ACHN (cell line): ENCODE measurements around the gene OLFML3.
"Not testable (repeated sequence)": the region's sequence is repeated elsewhere in the genome, so short reads cannot be mapped to it uniquely, and the experiment has no call there.

Source experiments
- DNase-seq: peaks from one replicate; pipeline ENCODE4 v3.0.0-alpha.2; 2015
- in situ Hi-C: cut with HindIII; loops from 2 replicates; pipeline ENCODE4 v1.10.0; 2017; ENCODE audit warnings: low sequenced_read_pairs, low pct_ligation_motif_present, low pct_unique_long_range_greater_than_20kb

The OLFML3 gene

DNA sequence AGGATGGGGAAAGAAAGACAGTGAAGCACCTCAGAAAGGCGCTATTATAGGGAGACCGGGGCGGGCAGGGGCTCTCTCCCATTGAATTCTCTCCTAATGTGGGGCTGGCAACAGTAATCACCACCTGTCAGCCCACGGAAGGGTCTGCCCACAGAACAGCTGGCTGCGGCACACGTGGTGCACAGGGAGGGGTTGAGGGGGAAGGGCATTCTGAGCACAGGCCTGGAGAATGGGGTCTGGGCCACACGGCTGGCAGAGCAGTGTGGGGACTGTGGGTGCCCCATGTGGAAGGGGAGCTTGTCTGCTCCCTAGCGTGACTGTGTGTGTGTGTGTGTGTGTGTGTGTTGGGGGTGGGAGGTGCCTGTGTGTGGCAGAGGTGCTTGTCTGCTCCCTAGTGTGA, 4.1 kb downstream of the OLFML3 start:
- DNase-seq: no peak
- in situ Hi-C loops: no loop called here

DNA sequence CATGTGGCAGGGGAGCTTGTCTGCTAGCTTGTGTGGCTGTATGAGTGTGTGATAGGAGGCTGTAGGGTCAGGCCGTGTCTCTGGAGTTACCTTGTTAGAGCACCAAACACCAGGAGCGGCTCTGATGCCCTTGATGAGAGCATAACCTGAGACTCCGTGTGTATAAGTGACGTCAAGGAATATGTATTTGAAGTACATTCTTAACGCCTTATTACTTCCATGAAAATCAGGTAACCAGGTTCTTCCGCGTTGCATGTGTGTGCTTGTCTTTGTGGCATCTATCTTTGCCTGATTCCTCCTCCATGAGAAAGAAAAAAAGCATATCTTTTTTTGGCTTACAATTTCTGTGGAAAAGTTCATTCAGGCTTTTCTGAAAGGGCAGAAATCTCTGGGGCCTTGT, 4.6 kb downstream of the OLFML3 start:
- no peak for DNase-seq
- in situ Hi-C loops: no loop called here

DNA sequence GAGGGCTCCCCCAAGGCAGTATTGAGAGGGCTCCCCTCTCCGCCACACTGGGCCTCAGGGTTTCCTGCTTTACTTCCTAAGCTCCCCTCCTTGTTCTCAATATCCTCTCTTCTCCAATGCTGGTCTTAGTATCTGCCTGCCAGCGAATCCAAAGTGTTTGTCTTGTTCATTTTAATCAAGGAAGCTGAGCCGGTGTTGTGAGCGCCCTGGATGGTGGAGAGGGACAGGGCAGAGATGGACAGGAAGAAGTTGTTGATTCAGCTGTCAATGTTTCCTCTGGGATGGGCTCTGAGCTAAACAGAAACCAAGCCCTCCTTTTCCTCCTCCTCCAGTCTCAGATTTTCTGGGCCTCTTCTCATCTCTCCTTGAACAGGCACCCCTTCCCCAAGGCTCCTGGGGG, 5.4 kb downstream of the OLFML3 start:
- no peak for DNase-seq
- in situ Hi-C loops: no loop called here

DNA sequence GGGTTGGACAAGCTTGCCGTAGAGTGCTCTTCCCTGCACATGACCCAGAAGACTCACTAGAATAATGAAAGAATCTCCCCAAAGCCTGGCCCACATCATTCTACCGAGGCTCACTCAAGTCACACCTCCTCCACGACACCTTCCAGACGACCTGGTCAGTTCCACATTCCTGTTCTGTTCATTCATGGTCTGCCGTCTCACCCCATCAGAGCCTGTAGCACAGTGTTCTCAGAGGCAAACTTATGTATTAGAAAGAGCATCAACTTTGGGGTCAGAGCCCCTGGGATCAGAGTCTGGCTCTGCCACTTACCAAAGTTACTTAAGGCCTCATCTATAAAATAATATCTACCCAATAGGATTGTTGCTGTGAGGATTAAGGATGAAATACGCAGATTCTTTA, 7.5 kb downstream of the OLFML3 start:
- in situ Hi-C loops: no loop called here

DNA sequence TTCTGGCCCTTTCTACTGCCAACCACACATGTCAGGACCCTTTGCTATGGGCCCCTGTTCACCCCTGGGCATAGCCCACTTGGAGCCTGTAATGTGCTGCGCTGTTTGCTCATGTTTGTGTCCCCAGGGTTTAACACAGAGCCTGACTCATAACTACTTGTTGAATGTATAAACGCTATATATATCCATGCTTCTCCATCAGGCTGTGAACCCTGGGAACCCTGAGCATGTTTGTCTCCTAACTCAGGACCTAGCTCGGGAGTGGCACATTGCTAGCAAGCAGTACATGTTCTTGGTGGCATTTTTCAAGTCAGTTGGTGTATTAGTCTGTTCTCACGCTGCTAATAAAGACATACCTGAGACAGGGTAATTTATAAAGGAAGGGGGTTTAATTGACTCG, 8.0 kb downstream of the OLFML3 start:
- in situ Hi-C loops: no loop called here
- DNase-seq: no peak

More for the DNA sequence above, 7.5 kb downstream of the OLFML3 start:
- DNase-seq: no peak

DNA sequence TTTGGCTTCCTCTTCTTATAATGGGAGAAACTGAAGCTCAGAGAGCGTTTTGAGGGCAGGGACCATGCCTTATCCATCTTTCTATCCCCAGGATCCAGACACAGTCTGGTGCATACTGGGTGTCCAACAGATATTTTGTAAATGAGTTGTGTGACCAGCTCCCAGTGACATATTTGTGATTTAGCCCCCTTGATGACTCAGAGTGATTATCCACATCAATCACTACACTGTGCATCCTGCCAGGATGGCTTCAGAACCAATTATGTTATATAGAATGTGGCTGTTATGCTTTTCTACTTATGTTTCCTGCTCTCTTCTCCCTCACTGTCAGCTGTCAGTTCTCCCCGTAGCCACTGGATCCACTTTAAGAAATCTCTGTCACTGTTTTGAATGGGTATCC, 11.3 kb downstream of the OLFML3 start:
- DNase-seq: no peak
- in situ Hi-C loops: no loop called here

DNA sequence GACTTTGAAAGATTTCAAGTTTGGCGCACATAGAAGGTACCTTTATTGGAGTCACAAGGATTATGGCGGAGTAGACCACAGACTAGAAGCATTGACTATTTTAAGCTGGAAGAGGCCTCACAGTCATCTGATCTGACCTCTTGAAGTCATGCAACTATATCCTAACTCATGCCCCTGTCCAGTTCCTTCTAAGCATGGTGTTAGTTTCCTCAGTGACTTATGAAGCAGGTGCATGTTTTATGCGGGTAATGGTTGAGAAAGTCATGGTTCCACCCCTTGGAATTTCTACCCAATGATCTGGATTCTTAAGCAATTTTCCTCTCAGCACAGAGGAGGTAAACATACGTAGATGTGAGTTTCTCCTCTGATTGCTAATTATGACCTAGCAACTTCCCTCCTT, 11.7 kb downstream of the OLFML3 start:
- in situ Hi-C loops: no loop called here
- no peak for DNase-seq

DNA sequence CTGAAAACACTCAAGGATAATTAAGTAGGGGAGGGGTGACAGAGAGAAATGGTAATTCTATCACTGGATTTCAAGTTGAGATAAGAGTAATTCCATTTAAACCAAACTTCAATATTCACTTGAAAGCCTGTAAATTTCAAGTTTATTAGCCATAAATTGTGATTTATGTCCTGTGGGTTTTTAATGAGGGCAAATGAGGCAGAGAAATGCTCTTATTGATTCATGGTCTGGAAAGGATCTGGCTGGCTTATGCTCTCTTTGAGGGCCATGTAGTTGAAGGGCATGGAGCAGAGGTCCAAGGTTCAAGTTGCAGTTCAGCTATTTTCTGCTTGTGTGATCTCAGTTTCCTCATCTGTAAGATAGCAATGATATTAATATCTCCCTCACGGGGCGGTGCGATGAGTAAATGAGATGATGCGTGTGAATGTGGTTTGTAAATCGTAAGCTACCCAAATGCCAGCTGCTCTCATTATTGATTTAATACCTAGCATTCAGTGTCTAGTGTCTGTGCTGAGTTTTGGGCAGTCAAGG, 12.3 kb downstream of the OLFML3 start:
- DNase-seq: no peak
- in situ Hi-C loops: no loop called here

DNA sequence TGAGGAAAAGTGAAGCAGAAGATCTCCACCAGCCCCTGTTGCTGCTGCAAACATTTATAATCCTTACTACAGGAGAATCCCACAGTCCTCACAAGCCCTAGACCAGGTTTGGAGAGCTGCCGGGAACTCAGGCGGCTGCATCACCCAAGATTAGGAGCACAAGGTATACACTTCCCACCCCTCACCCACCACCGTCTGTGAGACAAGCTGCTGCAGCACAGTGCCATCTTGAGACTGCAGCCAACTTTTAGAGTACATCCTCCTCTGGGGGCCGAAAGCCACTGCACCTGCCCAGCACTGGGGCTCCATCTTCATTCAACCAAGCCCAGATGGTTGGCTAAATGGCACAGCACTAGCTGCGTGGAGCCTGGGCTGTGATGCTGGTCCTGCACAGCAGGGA, 13.8 kb downstream of the OLFML3 start:
- no peak for DNase-seq
- in situ Hi-C loops: no loop called here

DNA sequence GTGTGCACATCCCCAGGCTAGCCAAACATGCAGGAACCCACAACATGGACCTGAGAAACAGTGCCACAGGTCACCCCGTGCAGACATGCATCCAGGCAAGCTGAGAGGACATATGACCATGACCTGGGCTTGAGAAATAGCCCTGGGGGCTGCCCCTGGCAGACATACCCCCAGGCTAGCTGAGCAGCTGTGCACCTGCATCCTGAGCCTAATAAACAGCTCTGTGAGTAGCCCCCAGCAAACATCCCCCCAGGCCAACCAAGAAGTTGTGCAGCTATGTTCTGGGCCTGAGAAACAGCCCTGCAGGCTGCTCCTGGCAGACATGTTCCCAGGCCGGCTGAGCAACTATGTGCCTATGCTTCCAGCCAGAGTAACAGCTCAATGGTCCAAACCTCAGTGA, 14.5 kb downstream of the OLFML3 start:
- DNase-seq: no peak
- in situ Hi-C loops: no loop called here

DNA sequence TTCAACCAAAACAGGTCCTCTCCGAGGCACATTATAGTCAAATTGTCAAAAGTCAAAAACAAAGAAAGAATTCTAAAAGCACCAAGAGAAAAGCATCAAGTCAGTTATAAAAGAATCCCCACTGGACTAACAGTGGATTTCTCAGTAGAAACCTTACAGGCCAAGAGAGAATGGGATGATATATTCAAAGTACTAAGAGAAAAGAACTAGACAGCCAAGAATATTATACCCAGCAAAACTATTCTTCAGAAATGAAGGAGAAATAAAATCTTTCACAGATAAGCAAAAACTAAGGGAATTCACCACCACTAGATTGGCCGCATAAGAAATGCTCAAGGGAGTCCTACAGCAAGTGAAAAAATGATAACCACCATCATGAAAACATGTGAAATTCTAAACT, 16.1 kb downstream of the OLFML3 start:
- DNase-seq: no peak
- in situ Hi-C loops: no loop called here

DNA sequence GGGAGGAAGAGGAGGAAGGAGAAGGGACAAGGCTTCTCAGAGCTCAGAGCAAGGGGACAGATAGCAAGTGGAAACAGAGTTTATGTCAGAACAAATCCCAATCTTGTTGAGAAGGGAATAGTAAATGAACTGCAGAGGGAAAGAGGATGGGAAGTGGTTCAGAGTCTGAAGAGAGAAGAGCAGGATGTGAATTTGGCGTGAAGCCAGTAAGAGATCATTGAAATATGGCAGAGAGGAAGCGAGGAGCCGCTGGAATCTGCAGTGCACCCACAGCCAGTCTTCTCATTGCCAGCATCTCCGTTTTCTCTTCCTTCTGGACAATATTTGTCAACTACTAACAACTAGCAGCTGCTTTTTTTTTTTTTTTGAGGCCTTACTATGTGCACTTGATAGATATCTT, 19.1 kb downstream of the OLFML3 start:
- DNase-seq: no peak
- in situ Hi-C loops: no loop called here

DNA sequence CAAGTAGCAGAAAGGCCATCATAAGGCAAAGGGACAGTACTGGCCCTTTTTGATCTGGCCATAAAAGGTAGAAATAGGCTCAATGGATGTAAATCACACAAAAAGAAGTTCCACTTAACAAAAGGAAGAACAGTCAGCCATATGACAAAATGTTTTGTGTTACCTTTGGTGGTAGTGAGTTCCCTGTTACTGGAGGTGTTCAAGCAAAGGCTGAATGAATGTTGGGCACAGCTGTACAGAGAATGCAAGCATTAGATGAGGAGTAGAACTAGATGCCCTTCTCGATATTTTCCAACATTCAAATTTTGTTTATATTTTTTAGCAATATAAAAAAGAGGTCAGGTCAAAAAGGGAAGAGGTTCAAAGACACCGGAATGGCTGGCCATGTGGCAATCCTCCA, 20.0 kb downstream of the OLFML3 start:
- no peak for DNase-seq
- in situ Hi-C loops: no loop called here

DNA sequence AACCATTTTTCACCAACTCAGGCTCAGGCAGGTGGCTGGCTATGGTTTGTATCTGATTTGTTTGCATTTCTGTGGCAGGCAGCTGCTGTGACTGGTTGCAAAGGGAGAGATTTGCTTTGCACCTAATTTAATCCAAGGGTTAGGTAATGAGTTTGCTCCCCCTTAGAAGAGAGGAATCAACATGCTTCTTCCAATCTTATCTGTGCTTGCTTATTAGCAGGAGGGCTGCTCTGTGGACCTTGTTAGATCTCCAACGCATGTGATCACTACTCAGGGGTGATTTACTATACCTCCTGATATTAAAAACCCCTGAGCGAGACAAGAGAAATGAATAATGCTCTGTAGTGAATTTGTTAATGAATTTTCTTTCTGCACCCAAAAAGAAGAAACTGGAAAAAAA, 20.5 kb downstream of the OLFML3 start:
- in situ Hi-C loops: no loop called here
- DNase-seq: no peak

DNA sequence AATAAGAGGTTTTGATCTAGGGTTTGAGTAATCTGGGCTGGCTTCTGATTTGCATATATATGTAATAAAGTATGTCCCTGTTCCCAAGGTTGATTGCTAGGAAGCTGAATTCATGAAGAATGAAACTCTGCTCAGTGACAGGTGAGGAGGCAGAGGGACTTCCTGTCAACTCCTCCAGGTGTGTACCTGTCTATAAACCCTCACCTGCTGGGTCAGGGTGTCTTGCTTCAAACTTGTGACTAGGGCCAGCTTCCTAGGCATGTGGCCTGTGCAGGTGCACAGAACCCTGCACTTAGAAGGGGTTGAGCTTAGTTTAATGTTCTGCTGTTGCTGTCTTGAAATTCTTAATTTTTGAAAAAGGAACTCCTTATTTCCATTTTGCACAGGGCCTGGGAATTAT, 21.1 kb downstream of the OLFML3 start:
- in situ Hi-C loops: no loop called here
- DNase-seq: no peak

DNA sequence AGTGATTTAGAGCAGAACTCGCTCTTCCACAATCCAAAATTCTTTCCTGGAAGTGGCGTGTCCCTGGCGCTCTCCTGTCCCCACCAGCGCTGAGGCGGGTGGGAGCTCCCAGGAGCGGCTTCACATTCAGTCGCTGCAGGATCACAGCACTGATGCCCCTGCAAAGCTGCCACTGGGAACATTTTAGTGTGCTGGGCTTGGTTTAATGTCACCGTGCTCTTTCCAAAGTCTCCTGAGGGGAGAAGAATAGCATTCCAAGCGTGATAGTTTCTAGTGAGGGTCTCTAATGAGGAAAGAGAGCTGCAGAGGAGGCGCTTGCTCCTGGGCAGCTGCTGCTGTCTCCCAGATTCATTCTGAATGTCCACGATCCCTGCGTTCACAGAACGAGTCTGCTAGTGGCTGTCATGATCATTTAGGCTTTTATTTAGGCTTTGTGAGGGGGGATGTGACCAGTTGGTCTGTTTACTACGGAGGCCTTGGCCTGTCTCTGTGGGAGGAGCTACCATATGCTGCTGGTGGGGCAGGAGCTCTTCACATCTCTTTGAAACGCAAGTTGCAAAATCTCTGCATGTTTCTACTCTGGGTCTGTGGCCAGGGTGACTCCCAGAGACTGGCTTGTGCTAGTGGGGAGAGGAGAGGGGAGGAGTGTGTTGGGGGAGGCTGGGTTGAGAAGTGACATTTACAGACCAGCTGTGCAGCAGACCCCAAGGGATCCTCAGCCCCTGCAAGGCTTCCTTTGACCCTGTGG, 23.4 kb downstream of the OLFML3 start:
- in situ Hi-C loops: no loop called here
- DNase-seq: no peak

DNA sequence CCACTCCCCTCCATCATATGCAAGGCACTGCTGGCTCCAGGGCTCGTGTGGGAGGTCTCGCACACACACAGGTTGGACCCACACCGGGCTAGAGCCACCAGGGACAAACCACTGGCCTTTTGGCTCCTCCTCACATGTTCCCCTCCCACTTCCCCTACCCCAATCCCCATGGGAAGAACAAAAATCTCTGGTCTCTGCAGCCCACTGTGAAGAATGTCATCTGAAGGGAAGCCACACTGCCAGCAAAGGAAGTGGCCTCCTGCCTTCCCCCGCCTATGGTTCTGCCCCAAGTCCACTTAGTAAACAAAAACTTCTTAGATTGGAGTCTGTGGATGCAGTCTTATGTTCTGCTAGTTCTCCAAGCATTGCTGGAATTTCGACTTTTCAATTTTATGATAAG, 24.2 kb downstream of the OLFML3 start:
- in situ Hi-C loops: no loop called here

DNA sequence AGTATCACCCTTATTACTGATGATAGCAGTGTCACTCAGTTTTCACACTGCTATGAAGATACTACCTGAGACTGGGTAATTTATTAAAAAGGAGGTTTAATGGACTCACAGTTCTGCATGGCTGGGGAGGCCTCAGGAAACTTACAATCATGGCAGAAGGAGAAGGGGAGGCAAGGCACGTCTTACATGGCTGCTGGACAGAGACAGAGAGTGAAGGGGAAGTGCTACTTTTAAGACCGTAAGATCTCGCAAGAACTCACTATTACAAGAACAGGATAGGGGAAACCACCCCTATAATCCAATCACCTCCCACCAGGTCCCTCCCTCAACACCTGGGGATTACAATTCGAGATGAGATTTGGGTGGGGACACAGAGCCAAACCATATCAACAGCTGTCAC, 27.6 kb downstream of the OLFML3 start:
- in situ Hi-C loops: not testable (repeated sequence)

More for the DNA sequence above, 24.2 kb downstream of the OLFML3 start:
- no peak for DNase-seq

DNA sequence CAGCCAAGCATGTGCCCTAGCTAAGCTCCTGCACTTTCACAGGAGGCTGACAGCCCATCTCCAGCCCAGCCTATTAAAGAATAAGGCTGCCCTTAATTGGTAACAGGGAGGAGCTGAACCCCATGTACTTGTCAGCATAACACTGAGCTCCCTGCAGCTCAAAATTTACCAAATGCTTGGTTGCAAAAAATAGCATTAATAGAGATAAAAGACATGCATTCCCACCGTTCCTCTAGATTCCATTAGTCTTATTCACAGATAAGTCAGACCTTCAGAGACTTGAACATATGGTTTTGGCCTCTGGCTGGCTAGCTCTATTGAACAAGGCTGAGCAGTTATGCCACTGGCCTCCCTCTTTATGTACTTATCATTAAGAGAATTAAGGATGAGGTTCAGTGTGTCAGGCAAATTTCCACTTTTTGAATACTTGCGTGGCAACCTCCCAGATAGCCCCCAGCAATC, 29.2 kb downstream of the OLFML3 start:
- in situ Hi-C loops: no loop called here
- no peak for DNase-seq

More for the DNA sequence above, 27.6 kb downstream of the OLFML3 start:
- not testable (repeated sequence) for DNase-seq

DNA sequence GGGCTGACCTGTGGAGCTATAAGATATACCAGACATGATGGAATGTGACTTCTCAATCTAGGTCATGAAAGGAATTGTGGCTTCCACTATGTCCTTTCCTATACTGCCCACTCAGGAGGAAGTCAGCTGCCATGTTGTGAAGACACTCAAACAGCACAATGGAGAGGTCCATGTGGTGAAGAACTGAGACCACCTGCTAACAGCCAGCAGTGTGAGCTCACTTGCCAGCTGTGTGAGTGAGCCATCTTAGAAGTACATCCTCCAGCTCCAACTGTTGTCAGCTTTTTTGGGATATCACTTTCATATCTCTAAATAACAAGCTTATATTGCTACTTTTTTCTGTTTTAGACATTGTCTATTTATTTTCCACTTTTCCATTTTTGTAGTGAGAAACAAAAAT, 29.7 kb downstream of the OLFML3 start:
- no peak for DNase-seq
- in situ Hi-C loops: no loop called here
